Measurements from ENCODE around the gene ARHGAP24.

The ARHGAP24 gene

DNA sequence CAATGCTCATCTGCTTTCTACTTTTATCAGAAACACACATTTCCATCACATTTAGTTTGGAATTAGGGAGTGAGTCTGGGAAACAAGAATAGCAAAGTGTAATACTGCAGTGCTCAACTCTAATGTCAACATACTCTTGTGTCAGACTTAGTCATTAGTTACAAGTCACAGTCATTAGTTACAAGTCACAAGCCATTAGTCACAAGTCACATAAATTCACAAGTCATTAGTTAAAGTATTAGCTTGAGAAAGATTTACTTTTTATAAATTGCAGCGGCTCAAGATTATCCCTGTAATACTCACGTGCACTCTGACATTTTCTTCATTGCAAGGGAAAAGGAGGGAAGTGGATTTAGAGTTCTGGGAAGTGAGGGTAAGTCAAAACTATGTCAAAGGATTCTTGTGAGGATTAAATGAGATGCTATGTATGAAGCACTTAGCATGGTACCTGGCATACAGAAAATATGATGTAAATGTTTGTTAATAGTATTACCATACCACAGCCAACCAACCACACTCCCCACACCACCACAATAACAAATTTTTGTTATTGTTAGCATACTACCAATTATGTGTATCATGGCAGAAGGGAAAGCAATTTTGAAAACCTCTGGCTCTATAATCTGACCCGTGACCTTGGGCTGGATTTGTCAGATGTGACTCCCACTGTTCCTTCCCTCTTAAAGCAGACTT, 116.6 kb downstream of the ARHGAP24 start:
- DNase-seq: peak; percentile 8

GRCh38 chr4:85595098-85595775, 120.3 kb downstream of the ARHGAP24 start:
- DNase-seq: no peak

- DNase-seq: no peak
These were observed 121.0 kb downstream of the ARHGAP24 start for GRCh38 chr4:85595796-85596559.

DNA sequence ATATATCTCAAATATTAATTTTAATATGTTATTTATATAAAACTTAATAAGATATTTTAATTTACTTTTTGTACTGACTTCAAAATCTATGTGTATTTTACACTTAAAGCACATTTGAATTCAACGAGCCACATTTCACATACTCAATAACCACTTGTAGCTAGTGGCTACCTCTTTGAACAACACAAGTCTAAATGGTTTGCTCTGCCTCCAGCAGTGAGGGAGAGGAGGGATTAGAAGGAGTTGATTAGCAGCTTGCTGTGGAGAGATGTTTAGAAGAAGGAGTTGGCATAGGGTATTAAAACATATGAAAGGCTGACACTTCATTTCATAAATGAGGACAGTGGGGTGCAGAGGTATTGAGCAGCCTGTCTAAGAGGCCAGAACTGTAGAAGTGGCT, 124.0 kb downstream of the ARHGAP24 start:
- no peak for DNase-seq

DNA sequence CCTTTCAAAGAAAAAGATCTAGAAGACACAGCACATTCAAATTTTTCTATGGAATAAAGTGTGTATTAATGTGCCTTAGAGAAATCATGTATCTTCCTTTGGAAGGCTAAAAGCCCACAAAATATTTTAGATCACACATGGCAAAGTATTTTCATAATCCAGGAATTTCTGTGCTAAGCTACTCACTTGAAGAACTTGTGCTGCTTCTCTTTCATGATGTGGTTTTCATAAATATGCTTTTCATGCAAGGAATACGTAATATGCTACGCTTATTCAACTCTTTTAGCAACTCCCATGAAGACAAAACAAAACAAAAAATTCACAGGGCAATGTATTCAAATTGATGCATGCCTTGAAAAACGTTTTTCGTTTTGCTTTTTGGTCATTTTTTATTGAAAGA, 125.6 kb downstream of the ARHGAP24 start:
- no peak for DNase-seq

- DNase-seq: no peak
These were observed 128.7 kb downstream of the ARHGAP24 start for GRCh38 chr4:85603437-85604336.

GRCh38 chr4:85606505-85606904, 131.6 kb downstream of the ARHGAP24 start:
- DNase-seq: no peak

GRCh38 chr4:85607624-85608023, 132.7 kb downstream of the ARHGAP24 start:
- no peak for DNase-seq

- no peak for DNase-seq
These were observed 135.5 kb downstream of the ARHGAP24 start for GRCh38 chr4:85610450-85610849.

DNA sequence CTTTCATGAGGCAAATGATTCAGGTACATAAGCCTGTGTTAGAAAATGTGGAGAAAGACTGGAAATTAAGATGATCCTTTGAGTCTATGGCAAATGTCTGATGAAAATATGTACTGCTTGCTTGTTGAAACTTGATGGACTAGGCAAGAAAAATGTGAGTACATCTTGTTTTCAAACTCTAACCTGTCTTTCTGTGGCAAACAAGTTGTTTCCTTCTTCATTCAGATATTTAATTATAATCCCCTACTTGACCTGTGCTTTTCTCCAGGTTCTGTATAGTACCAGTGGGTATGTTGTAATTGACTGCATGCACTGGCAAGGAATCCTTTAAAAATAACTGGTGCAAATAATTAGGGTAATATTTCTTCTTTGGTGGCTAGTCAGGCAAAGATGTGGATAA, 136.7 kb downstream of the ARHGAP24 start:
- DNase-seq: no peak

- no peak for DNase-seq
These were observed 139.0 kb downstream of the ARHGAP24 start for GRCh38 chr4:85613901-85614300.

DNA sequence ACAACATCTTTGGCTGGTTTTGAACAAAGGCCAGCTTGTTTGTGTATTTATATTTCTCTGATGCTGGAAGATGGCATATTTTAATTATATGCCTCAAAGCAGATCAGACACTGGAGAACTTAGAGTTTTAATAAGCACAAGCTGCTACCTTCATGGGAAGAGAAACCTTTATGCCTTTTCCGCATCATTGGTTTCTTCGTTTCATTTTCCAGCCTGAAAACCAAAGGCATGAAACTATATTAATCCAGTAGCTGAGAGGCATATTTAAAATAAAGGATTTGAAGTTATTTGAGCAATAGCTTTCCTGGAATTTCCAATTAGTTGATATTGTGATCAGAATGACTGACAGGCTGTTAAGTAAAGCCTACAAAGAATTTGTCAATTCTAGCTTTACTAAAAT, 141.0 kb downstream of the ARHGAP24 start:
- no peak for DNase-seq

DNA sequence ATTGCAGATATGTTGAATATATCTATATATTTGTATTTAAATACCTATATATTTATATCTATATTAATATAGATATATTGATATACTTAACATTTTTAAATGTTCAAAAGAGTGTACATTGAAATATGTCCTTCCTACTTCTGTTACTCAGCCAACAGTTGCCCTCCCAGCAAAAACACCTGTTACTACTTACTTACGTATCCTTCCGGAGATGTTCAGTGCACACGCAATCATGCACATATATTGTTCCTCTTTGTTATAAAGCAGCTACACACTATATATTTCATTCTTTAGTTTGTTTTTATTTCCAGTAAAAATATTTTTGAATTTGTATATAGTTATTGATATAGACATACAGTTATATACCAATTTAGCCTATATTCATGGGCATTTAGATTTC, 142.3 kb downstream of the ARHGAP24 start:
- no peak for DNase-seq

DNA sequence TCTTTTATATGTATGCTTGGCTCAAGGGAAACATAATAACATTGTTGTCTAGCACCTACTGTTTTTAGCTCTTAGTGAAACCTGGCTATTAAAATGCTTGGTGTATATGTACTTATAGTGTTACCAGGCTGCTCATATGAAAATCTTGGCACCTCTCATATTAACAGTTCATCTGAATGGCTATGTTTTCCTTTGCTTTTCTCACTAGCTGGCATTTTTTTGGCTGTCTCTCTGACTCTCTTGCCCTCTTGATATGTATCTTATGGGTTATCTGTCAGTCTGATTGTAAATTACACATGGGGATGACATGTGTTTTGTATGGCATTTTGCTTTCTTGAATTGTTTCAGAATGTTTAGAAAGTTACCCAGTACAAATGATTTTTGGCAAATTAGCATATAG, 158.0 kb downstream of the ARHGAP24 start:
- DNase-seq: no peak

- DNase-seq: no peak
These were observed 162.8 kb downstream of the ARHGAP24 start for GRCh38 chr4:85637778-85638177.

DNA sequence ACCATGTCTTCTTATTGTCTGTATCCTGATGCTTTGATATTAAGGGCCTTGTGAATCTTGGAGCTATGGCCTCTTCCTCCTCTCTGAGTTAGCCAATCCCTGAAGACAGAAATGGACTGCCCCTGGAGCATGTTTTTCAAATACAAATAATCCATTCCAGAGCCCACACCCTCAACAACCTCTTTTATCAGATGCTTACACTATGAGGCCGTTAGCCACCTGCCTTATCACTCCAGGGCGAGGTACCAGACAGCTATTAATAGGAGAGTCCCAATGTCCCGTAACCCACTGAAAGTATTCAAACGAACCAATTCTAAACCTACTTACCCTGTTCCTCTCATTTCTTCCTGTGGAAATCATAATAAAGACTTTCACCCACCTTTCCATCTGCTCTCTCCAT, 165.0 kb downstream of the ARHGAP24 start:
- no peak for DNase-seq

GRCh38 chr4:85642356-85643100, 167.6 kb downstream of the ARHGAP24 start:
- DNase-seq: no peak

- DNase-seq: no peak
These were observed 169.1 kb downstream of the ARHGAP24 start for GRCh38 chr4:85644061-85644460.

- DNase-seq: no peak
These were observed 176.0 kb downstream of the ARHGAP24 start for GRCh38 chr4:85650908-85651307.

DNA sequence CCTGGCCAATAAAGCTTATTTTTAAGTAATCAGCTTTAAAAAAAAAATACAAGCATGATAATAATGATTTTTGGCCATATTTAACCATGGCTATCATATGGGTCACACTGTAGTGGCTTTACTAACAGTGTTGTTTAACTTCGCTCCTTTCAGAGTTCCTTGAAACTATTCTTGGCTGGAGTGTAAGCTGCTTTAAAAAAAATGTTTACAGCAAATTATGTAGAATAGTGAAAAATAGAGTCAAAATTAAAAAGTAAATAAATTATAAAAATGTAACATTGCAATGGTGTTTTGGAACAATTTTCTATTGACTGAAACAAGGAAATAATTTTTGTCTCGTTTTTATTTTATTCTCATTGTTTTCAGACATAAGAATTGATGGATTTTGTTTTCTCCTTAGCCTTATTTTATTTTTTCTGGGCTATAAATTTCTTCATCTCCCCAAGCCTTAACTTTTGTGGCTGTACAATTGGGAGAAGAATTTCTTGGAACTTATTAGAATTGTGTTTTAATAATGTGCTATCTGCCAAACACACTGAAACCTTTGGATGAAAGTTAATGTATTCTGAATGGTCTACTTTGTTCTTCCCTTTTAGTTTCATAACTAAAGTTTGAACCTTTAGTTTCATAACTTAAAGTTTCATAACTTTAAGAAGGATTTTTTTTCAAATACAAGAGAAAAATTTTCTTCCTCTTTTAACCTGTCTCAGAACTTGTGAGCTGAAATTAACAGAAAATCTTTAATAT, 182.0 kb downstream of the ARHGAP24 start:
- no peak for DNase-seq

- DNase-seq: no peak
These were observed 184.0 kb downstream of the ARHGAP24 start for GRCh38 chr4:85658766-85659439.
